T follicular helper cell (primary cell): ENCODE measurements around the gene RASA4B.
"Not testable (repeated sequence)": the region's sequence is repeated elsewhere in the genome, so short reads cannot be mapped to it uniquely, and the experiment has no call there.

Source experiments
- DNase-seq: peaks from one replicate; pipeline ENCODE4 v3.0.0-alpha.2; 2020; ENCODE audit warnings: low read depth
- total RNA-seq, 2 experiments: gene quantifications; one replicate each; lab custom pipeline; 2026; lab: John Stamatoyannopoulos, UW

RASA4B gene
- 1.8 to 5.2 reads per million in 2 experiments for total RNA-seq

GRCh38 chr7:102517550-102518147 is at the start of gene RASA4B:
Gene RASA4B (minus strand): TSS chr7:102517777. CDS start chr7:102517710, 67 bp downstream.
- not testable (repeated sequence) for DNase-seq

GRCh38 chr7:102550808-102551422 is 33.3 kb upstream of the RASA4B start, which contains the start of gene SPDYE2:
Gene SPDYE2 (plus strand): TSS chr7:102551226. CDS start chr7:102553256, 2,030 bp downstream.
- not testable (repeated sequence) for DNase-seq

GRCh38 chr7:102546353-102546752 is 28.8 kb upstream of the RASA4B start:
- not testable (repeated sequence) for DNase-seq

- DNase-seq = not testable (repeated sequence)
These were observed 27.7 kb upstream of the RASA4B start for GRCh38 chr7:102545288-102545687.

- not testable (repeated sequence) for DNase-seq
These were observed 26.8 kb upstream of the RASA4B start for GRCh38 chr7:102544372-102544771.

- DNase-seq = not testable (repeated sequence)
These were observed 26.0 kb upstream of the RASA4B start, which contains the start of gene UPK3BL2 for GRCh38 chr7:102543596-102543995. Gene UPK3BL2 (minus strand): TSS chr7:102543696. CDS start chr7:102543636, 60 bp downstream.

- not testable (repeated sequence) for DNase-seq
These were observed 25.2 kb upstream of the RASA4B start for GRCh38 chr7:102542771-102543170.

GRCh38 chr7:102542083-102542482 is 24.5 kb upstream of the RASA4B start:
- not testable (repeated sequence) for DNase-seq

GRCh38 chr7:102540604-102541003 is 23.0 kb upstream of the RASA4B start:
- DNase-seq = not testable (repeated sequence)

GRCh38 chr7:102535062-102535615 is 17.6 kb upstream of the RASA4B start:
- DNase-seq = not testable (repeated sequence)

GRCh38 chr7:102532127-102532526 is 14.6 kb upstream of the RASA4B start:
- DNase-seq = not testable (repeated sequence)

GRCh38 chr7:102531583-102531982 is 14.0 kb upstream of the RASA4B start:
- DNase-seq = not testable (repeated sequence)

- not testable (repeated sequence) for DNase-seq
These were observed 10.5 kb upstream of the RASA4B start for GRCh38 chr7:102527822-102528793.

- not testable (repeated sequence) for DNase-seq
These were observed 9.6 kb upstream of the RASA4B start for GRCh38 chr7:102527182-102527581.

- DNase-seq = not testable (repeated sequence)
These were observed 7.2 kb upstream of the RASA4B start for GRCh38 chr7:102524803-102525202.

GRCh38 chr7:102520797-102521196 is 3.2 kb upstream of the RASA4B start:
- DNase-seq = not testable (repeated sequence)

- not testable (repeated sequence) for DNase-seq
These were observed 626 bp downstream of the RASA4B start for GRCh38 chr7:102516951-102517350.

GRCh38 chr7:102515889-102516288 is 1.7 kb downstream of the RASA4B start:
- not testable (repeated sequence) for DNase-seq

GRCh38 chr7:102514881-102515721 is 2.5 kb downstream of the RASA4B start:
- not testable (repeated sequence) for DNase-seq

- not testable (repeated sequence) for DNase-seq
These were observed 4.8 kb downstream of the RASA4B start for GRCh38 chr7:102512642-102513221.
